ENCODE data around the gene ADAMTSL3.
"Not testable (repeated sequence)": the region's sequence is repeated elsewhere in the genome, so short reads cannot be mapped to it uniquely, and the experiment has no call there.

DNA sequence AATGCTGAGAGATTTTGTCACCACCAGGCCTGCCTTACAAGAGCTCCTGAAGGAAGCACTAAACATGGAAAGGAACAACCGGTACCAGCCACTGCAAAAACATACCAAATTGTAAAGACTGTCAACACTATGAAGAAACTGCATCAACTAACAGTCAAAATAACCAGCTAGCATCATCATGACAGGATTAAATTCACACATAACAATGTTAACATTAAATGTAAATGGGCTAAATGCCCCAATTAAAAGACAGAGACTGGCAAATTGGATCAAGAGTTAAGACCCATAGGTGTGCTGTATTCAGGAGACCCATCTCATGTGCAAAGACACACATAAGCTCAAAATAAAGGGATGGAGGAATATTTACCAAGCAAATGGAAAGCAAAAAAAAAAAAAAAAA lies 311.0 kb downstream of the ADAMTSL3 start:
- TF ChIP-seq, protein P1, sequence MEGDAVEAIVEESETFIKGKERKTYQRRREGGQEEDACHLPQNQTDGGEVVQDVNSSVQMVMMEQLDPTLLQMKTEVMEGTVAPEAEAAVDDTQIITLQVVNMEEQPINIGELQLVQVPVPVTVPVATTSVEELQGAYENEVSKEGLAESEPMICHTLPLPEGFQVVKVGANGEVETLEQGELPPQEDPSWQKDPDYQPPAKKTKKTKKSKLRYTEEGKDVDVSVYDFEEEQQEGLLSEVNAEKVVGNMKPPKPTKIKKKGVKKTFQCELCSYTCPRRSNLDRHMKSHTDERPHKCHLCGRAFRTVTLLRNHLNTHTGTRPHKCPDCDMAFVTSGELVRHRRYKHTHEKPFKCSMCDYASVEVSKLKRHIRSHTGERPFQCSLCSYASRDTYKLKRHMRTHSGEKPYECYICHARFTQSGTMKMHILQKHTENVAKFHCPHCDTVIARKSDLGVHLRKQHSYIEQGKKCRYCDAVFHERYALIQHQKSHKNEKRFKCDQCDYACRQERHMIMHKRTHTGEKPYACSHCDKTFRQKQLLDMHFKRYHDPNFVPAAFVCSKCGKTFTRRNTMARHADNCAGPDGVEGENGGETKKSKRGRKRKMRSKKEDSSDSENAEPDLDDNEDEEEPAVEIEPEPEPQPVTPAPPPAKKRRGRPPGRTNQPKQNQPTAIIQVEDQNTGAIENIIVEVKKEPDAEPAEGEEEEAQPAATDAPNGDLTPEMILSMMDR (conservative IDR thresholded peaks at IDR 0.05 in 1 of 2, IDR thresholded peaks at IDR 0.05 in 1 of 2; ENCODE audit: extremely low read depth in 1 of 2, insufficient read depth in 1 of 2, low read depth in 1 of 2, low read length in 2 of 2), result not testable (repeated sequence)
- not testable (repeated sequence) for TF ChIP-seq EZH2 (IDR thresholded peaks at IDR 0.05; ENCODE audit: borderline replicate concordance, low read length)

Measured in mammary epithelial cell (primary cell).